Activated CD8-positive, alpha-beta memory T cell treated with anti-CD3 and anti-CD28 coated beads, Interleukin-2, amount 50 U/mL, for 4 hours (primary cell): Measurements from ENCODE around the gene SCUBE2.
"Not testable (repeated sequence)": the region's sequence is repeated elsewhere in the genome, so short reads cannot be mapped to it uniquely, and the experiment has no call there.

Experiments used
- DNase-seq: peaks from one replicate; pipeline ENCODE4 v3.0.0-alpha.2; 2020

SCUBE2 gene

DNA sequence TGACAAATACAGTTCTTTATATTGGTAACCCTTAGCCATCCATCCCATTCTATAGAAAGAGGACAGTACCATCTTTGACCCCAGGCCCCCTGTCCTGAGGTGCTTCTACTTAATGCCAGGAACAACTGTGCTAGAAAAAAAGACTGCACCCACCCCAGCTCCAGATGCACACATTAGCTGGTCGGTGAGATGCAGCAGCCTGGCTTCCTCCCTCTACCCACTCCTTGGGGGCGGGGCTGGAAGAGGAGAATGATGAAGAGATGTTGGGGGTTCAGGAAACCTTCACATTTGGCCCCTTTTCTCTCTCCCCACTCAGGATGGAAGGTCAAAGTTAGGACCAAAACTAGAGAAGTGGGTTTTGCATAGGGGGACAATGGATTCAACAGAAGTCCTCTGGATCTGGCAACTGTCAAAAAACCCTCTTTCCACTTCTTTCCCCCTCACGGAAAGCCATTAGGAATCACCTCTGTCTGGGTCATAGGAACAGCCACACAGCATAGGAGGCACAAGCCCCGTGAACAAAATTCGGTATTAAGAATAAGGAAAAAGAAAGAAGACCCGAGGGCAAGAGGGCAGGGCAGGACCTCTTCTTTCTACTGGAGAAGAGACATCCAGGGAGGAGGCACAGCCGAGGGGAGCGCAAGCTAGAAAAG lies 88.4 kb downstream of the SCUBE2 start:
- DNase-seq, result peak; percentile 23

DNA sequence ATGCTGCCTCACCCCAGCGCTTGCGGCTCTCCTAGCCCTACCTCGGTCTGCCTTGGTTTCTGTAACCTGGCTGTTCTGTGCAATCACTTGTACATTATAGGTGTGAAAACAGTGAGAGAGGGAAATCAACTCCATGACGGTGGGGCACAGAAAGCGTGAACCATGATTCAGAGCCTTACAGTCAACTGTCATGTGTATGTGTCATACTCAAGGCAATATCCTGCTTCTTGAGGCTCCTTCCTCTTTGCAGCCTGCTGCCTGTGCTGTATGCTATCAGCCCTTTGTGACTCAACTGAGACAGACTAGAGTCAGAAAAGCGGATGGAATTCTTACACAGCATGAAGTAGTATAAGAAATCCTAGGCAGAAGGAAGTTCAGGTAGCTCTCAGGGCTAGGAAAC lies 89.7 kb downstream of the SCUBE2 start:
- peak; percentile 18 for DNase-seq

- DNase-seq, result no peak
Observed at GRCh38 chr11:8998017-8998416, 93.4 kb downstream of the SCUBE2 start.

DNA sequence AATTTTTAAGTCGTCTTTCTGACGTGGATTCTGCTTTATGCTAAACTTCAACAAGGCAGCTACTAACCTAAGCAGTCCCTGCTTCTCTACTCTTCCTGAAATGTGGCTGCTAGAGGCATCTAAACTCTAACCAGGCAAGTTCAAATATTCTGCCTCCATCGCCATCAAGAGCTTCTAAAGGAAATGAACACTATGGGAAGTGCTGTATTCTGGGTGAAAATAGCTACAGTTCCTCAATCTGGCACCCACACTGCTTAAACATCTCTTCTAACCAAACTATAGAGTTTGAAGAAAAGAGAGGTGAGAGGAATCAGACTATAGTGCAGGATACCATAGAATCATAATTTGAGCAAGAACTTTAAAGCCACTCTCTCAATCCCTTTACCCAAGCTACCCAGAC lies 93.9 kb downstream of the SCUBE2 start:
- DNase-seq, result no peak

GRCh38 chr11:8989453-8989852 lies 101.9 kb downstream of the SCUBE2 start:
- DNase-seq, result no peak

- no peak for DNase-seq
Observed at GRCh38 chr11:8988329-8989234, 102.8 kb downstream of the SCUBE2 start.

- no peak for DNase-seq
Observed at GRCh38 chr11:8987446-8987845, 104.0 kb downstream of the SCUBE2 start.

DNA sequence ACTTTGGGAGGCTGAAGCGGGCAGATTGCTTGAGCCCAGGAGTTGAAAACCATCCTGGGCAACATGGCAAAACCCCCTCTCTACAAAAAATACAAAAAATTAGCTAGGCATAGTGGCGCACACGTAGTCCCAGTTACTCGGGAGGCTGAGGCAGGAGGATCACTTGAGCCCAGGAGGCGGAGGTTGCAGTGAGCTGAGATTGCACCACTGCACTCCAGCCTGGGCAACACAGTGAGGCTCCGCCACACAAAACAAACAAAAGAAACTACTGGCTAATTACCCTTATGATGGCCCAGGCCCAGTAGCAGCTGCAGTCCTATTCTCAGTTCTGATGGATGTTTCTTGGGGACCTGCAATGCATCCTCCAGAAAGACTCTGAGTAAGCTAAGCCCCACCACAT lies 104.6 kb downstream of the SCUBE2 start:
- DNase-seq, result not testable (repeated sequence)

GRCh38 chr11:8985462-8985861 lies 105.9 kb downstream of the SCUBE2 start:
- DNase-seq, result no peak

GRCh38 chr11:8983552-8983951 lies 107.8 kb downstream of the SCUBE2 start:
- no peak for DNase-seq

GRCh38 chr11:8980485-8980884 lies 110.9 kb downstream of the SCUBE2 start:
- no peak for DNase-seq

GRCh38 chr11:8979365-8979764 lies 112.0 kb downstream of the SCUBE2 start:
- not testable (repeated sequence) for DNase-seq

- no peak for DNase-seq
Observed at GRCh38 chr11:8973121-8973520, 118.3 kb downstream of the SCUBE2 start.

GRCh38 chr11:8971924-8972316 lies 119.5 kb downstream of the SCUBE2 start:
- DNase-seq, result no peak

GRCh38 chr11:8971196-8971923 lies 120.0 kb downstream of the SCUBE2 start:
- no peak for DNase-seq
